Fibroblast of mammary gland (primary cell): Measurements from ENCODE around the gene CTNNA3.

Experiments used
- DNase-seq: peaks from one replicate; pipeline ENCODE4 v3.0.0-alpha.2; 2010; ENCODE audit warnings: low read depth
- H3K4me3 ChIP-seq: 2 replicates; pipeline ENCODE4 v1.5.1; 2011; ENCODE audit warnings: low read depth, mild to moderate bottlenecking, low read length, moderate library complexity; ENCODE audit not compliant: control insufficient read depth
- CTCF ChIP-seq: conservative IDR thresholded peaks from 2 replicates; pipeline ENCODE4 v1.5.1; 2011; ENCODE audit warnings: low read depth, low read length, inconsistent platforms; ENCODE audit not compliant: control insufficient read depth, insufficient read depth

CTNNA3 gene

DNA sequence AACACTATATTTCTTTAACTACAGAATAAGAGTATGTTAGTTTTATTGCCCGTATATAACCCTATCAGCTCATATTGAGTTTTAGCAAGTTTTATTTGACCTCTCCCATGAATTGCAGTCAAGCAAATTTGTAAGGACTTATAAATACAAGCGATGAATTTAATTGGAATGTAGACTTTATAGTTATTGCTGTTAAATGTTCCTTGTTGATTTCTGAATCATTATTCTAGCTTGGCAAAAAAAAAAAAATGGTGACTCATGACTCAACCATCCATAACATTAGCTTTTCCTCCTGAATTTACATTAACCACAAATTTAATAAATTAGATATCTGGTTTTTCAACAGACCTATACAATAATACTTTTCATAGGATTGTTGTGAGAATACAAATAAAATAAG is 1104.1 kb downstream of the CTNNA3 start:
- no peak for TF ChIP-seq CTCF
- no peak overlapping the region for H3K4me3 ChIP-seq
- peak; percentile 0 for DNase-seq

- DNase-seq, result no peak
- H3K4me3 ChIP-seq, result no peak overlapping the region
- no peak for TF ChIP-seq CTCF
These were observed 1108.3 kb downstream of the CTNNA3 start for GRCh38 chr10:66587680-66588050.

- no peak for DNase-seq
- no peak for TF ChIP-seq CTCF
- no peak overlapping the region for H3K4me3 ChIP-seq
These were observed 1108.9 kb downstream of the CTNNA3 start for GRCh38 chr10:66586897-66587679.

DNA sequence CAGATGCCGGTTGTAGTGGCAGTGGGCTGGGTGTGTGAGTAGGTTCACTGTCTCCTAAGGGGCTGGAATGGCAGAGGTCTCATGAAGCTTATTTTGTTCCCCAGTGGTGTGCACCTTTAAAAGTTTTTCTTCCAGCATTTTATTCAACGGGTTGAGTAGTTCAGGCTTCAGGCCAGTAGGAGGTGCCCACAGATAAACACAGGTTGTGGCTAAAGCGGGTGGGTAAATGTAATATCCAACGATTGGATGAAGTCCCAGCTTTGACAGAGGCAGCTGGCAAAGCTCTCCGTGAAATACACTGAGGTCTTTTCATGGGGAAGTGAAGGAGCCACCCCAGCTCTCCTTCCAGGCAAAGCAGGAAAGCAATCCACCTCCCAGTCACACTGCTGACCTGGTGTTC is 1109.9 kb downstream of the CTNNA3 start:
- no peak for DNase-seq
- TF ChIP-seq CTCF, result no peak
- no peak overlapping the region for H3K4me3 ChIP-seq

DNA sequence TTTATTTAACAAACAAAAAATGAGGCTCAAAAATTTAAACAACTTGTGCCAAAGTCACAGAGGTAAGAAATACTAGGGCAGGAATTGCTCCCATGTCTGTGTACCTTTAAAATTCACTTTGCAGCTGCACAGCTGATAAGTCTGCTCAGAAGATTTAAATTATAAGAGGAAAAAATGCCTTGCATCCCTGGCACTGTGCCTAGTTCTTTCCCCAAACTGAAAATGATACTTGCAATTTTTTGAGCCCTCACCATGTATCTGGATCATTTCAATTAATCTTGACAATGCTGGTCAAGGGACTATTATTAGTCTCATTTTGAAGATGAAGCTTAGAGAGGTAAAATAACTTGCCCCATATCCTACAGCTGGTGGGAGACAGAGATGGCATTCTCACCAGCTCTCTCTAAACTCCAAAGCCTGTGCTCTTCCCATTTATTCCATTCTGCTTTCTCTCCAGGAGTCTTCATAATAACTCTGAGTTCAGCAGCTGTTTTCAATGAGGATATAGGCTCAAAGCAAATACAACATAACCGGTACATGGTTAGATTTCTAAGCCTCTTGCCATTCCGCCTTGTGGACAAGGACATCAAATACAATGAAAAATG is 1120.6 kb downstream of the CTNNA3 start:
- H3K4me3 ChIP-seq, result no peak overlapping the region
- no peak for TF ChIP-seq CTCF
- DNase-seq, result no peak

DNA sequence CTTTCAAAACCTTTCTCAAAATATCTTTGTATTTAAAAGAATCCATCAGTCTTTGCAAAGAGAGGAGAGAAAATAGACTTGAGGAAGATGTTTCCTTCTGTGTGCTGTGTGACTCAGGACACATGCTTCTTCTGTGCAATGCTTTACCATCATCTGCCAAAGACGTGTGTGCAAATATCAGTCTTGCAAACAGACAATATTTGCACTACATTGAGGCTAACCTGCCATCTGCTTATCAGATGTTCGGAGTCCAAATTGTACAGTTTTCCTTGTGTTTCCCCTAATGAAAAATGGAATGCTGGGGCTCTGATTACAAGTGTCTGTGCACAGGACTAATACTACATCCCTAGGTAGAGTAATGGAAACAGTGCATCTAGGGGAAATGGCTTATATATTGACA is 1123.3 kb downstream of the CTNNA3 start:
- H3K4me3 ChIP-seq, result no peak overlapping the region
- TF ChIP-seq CTCF, result no peak
- DNase-seq, result no peak
